GM12878 (cell line): ENCODE results near the gene UAP1L1. TPM values are rescaled to one million over a fixed set of nuclear protein-coding genes. Genes with fewer than 3 reads are reported as not detected.

Source experiments
- ATAC-seq: fragments of 200-7000 bp; cut with Tn5 transposase; 3 replicates; pipeline ENCODE4 v1.9.1; 2020; ENCODE audit warnings: mild to moderate bottlenecking, moderate library complexity
- BruUV-seq: library from RNA; stranded (reverse); fragments of 400-500 nt; replicated peaks from 2 replicates; lab custom pipeline; 2021; lab: Mats Ljungman, UMichigan
- CTCF ChIA-PET: fragments of 300-600 bp; sonication (Branson Sonifier 250); formaldehyde crosslinking; extraction: SDS; loops from one replicate; lab custom pipeline; 2021; ENCODE audit warnings: inconsistent platforms; lab: Yijun Ruan, JAX
- POLR2A ChIA-PET: fragments of 350-600 bp; formaldehyde crosslinking; extraction: SDS; loops from one replicate; lab custom pipeline; 2021; ENCODE audit warnings: inconsistent platforms; lab: Charles Lee
- RAD21 ChIA-PET: fragments of 300-600 bp; sonication (Branson Sonifier 250); formaldehyde crosslinking; loops from one replicate; lab custom pipeline; 2023; ENCODE audit warnings: antibody characterized with exemption; ENCODE audit not compliant: unreplicated experiment; lab: Charles Lee
- SMC1A ChIA-PET: fragments of 300-600 bp; sonication (Branson Sonifier 250); formaldehyde crosslinking; loops from one replicate; lab custom pipeline; 2023; ENCODE audit not compliant: unreplicated experiment, uncharacterized antibody; lab: Charles Lee
- DNase-seq: peaks from one replicate; pipeline ENCODE4 v3.0.0-alpha.2; 2011; ENCODE audit warnings: low read depth, low spot score
- FAIRE-seq: peaks from 3 replicates; lab custom pipeline; 2011; peaks lifted over from hg19 to GRCh38; lab: Jason Lieb, UNC
- H2AFZ ChIP-seq: 2 replicates; pipeline ENCODE4 v1.6.0; 2011; ENCODE audit warnings: low read depth, low read length, control low read depth; ENCODE audit not compliant: control insufficient read depth
- H3K27ac ChIP-seq: 2 replicates; pipeline ENCODE4 v1.5.1; 2011; ENCODE audit warnings: control low read depth; ENCODE audit not compliant: control insufficient read depth, insufficient read depth
- H3K27me3 ChIP-seq, 2 experiments: replicated peaks in 1 of 2; 2 replicates each; pipeline versions ENCODE4 v1.6.0 to v1.6.1; 2011; ENCODE audit warnings: low read length in 1 of 2; ENCODE audit not compliant: control insufficient read depth in 2 of 2, insufficient read depth in 2 of 2
- H3K36me3 ChIP-seq, 2 experiments: 2 replicates each; pipeline ENCODE4 v1.5.1; 2011; ENCODE audit warnings: low read length in 1 of 2; ENCODE audit not compliant: control insufficient read depth in 2 of 2, insufficient read depth in 2 of 2
- H3K4me1 ChIP-seq: 2 replicates; pipeline ENCODE4 v1.6.1; 2011; ENCODE audit warnings: mild to moderate bottlenecking, low read length, moderate library complexity, mixed read lengths; ENCODE audit not compliant: control insufficient read depth, insufficient read depth
- H3K4me2 ChIP-seq: 2 replicates; pipeline ENCODE4 v1.6.0; 2011; ENCODE audit warnings: control low read depth; ENCODE audit not compliant: control insufficient read depth, insufficient read depth
- H3K4me3 ChIP-seq: fragments of 200-600 bp; sonication (generic); 2 replicates; pipeline ENCODE4 v1.5.1; 2016
- H3K79me2 ChIP-seq: 2 replicates; pipeline ENCODE4 v1.6.0; 2011; ENCODE audit warnings: low read length; ENCODE audit not compliant: control insufficient read depth, insufficient read depth
- H3K9ac ChIP-seq: 2 replicates; pipeline ENCODE4 v1.8.0; 2011; ENCODE audit warnings: low read length, control low read depth, mixed read lengths; ENCODE audit not compliant: control insufficient read depth, insufficient read depth
- H3K9me3 ChIP-seq: replicated peaks from 3 replicates; pipeline ENCODE4 v1.5.1; 2011; ENCODE audit warnings: mild to moderate bottlenecking, low read length; ENCODE audit not compliant: control insufficient read depth, insufficient read depth
- H4K20me1 ChIP-seq: 2 replicates; pipeline ENCODE4 v1.6.0; 2011; ENCODE audit not compliant: control insufficient read depth, insufficient read depth
- ASH2L ChIP-seq: fragments of 300-600, 200-600 bp; sonication (generic); IDR thresholded peaks from 2 replicates; pipeline ENCODE4 v1.6.1; 2017; ENCODE audit warnings: low read depth, mild to moderate bottlenecking, borderline replicate concordance
- BCL11A ChIP-seq: IDR thresholded peaks from 2 replicates; pipeline ENCODE4 v1.6.1; 2011; ENCODE audit warnings: low read depth, low read length
- CHD2 ChIP-seq: IDR thresholded peaks from 2 replicates; pipeline ENCODE4 v1.6.1; 2011; ENCODE audit warnings: low read depth, low read length, improper control_type of control experiment, borderline replicate concordance
- CREM ChIP-seq: IDR thresholded peaks from 2 replicates; pipeline ENCODE4 v1.6.1; 2014; ENCODE audit warnings: antibody characterized with exemption, low read depth
- FOS ChIP-seq: IDR thresholded peaks from 3 replicates; pipeline ENCODE4 v1.6.1; 2011; ENCODE audit warnings: borderline replicate concordance; ENCODE audit not compliant: insufficient read length; ENCODE audit errors: extremely low read depth
- FOXM1 ChIP-seq: IDR thresholded peaks from 2 replicates; pipeline ENCODE4 v1.6.1; 2012; ENCODE audit warnings: low read depth, mild to moderate bottlenecking, inconsistent platforms, low read length, moderate library complexity
- GABPA ChIP-seq: IDR thresholded peaks from 2 replicates; pipeline ENCODE4 v1.6.1; 2014; ENCODE audit warnings: antibody characterized with exemption, low read depth, mild to moderate bottlenecking, inconsistent platforms
- IRF5 ChIP-seq: fragments of 450-650 bp; IDR thresholded peaks from 2 replicates; pipeline ENCODE4 v1.6.1; 2017; ENCODE audit warnings: borderline replicate concordance
- KDM1A ChIP-seq: fragments of 200-600 bp; sonication (generic); IDR thresholded peaks from 2 replicates; pipeline ENCODE4 v1.6.1; 2016; ENCODE audit warnings: borderline replicate concordance
- MEF2A ChIP-seq: IDR thresholded peaks from 2 replicates; pipeline ENCODE4 v1.6.1; 2011; ENCODE audit warnings: low read depth, mild to moderate bottlenecking, low read length, moderate library complexity; ENCODE audit not compliant: insufficient read depth
- NFIC ChIP-seq: IDR thresholded peaks from 2 replicates; pipeline ENCODE4 v1.6.1; 2012; ENCODE audit warnings: low read depth, mild to moderate bottlenecking, inconsistent platforms, low read length, moderate library complexity
- NR2C2 ChIP-seq: IDR thresholded peaks from 2 replicates; pipeline ENCODE4 v1.6.1; 2011; ENCODE audit warnings: borderline replicate concordance, low read depth; ENCODE audit not compliant: control insufficient read depth, insufficient read length
- TCF12 ChIP-seq: IDR thresholded peaks from 2 replicates; pipeline ENCODE4 v1.6.1; 2011; ENCODE audit warnings: low read depth, mild to moderate bottlenecking, low read length
- WRNIP1 ChIP-seq: IDR thresholded peaks from 2 replicates; pipeline ENCODE4 v1.6.1; 2011; ENCODE audit warnings: low read depth, low read length, improper control_type of control experiment, borderline replicate concordance
- WGBS: methylation state at CpG from one replicate; pipeline ENCODE4 v1.1.6; 2016; ENCODE audit warnings: low lambda C conversion rate; ENCODE audit not compliant: insufficient replicate concordance, insufficient coverage; ENCODE audit errors: missing lambda C conversion rate; 5-methylcytosine and 5-hydroxymethylcytosine counted together
- in situ Hi-C: fragments of 300-500 bp; cut with MboI; formaldehyde crosslinking; loops from 9 replicates; pipeline ENCODE4 v1.14.3; 2018; ENCODE audit warnings: mixed read lengths
- intact Hi-C: fragments of 100-400 bp; cut with micrococcal nuclease; formaldehyde crosslinking; loops from one replicate; pipeline ENCODE4 v1.14.2; 2022; ENCODE audit not compliant: unreplicated experiment
- polyA plus RNA-seq, 11 experiments: library from polyadenylated mRNA; depleted of rRNA in 4 of 11; unstranded in 6 of 11; stranded (reverse) in 5 of 11; fragments of >200 nt; fragmentation: Nextera tagmentation in 4 of 11; fragmentation: Illumina TruSeq in 1 of 11; extraction: Ambion mirVana in 4 of 11; extraction: Trizol in 1 of 11; gene quantifications; 1 replicate in 1 of 11; 2 replicates in 10 of 11; pipeline versions ENCODE4 v1.2.1 to v1.2.3, GENCODE V29; 2011 to 2016; ENCODE audit warnings: inconsistent platforms in 2 of 11, missing spikeins in 2 of 11, low read depth in 1 of 11
- total RNA-seq, 4 experiments: library from RNA; depleted of rRNA in 3 of 4; stranded (reverse); fragments of >200 nt in 3 of 4; fragmentation: Illumina TruSeq in 1 of 4; extraction: Trizol in 1 of 4; gene quantifications; 2 replicates each; pipeline versions ENCODE4 v1.2.1 to v1.2.3, GENCODE V29; 2013 to 2021
- TF ChIP-seq, protein P1 (sequence below): fragments of 150-350 bp; IDR thresholded peaks from 2 replicates; pipeline ENCODE4 v1.6.1; 2014; ENCODE audit warnings: mild to moderate bottlenecking, low read depth, low read length
- TF ChIP-seq, protein P2 (sequence below): IDR thresholded peaks from 2 replicates; pipeline ENCODE4 v1.6.1; 2011; ENCODE audit warnings: borderline replicate concordance, low read depth, mild to moderate bottlenecking, moderate library complexity, low read length; ENCODE audit not compliant: insufficient read depth, poor library complexity, severe bottlenecking
- TF ChIP-seq, protein P3 (sequence below): fragments of 450-650 bp; IDR thresholded peaks from 2 replicates; pipeline ENCODE4 v1.6.1; 2017; ENCODE audit warnings: mild to moderate bottlenecking

The UAP1L1 gene
- total and polyA plus RNA-seq, 10 of the 15 experiments (the other 5 are each of a cell fraction or from before 2014, with no cell fraction given): 0.29 to 15.7 (median 5.8) TPM

DNA sequence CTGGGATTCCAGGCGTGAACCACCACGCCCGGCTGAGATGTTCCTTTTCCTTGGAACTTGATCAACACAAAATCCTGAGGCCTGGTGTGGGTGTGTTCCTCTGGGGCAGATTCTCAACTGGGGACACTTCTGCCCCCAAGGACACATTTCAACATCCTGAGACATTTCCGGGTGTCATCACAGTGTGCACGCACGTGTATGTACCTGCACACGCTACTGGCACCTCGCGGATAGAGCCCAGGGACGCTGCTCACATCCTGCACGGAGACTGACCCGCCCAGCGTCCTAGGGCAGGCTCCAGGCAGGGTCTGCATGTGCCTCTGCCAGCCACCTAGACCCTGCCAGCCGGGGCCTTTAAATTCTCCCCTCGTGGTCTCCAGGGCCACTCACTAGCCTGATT is 14.9 kb upstream of the UAP1L1 start:
- no peak overlapping the region for H3K4me3 ChIP-seq
- H3K9me3 ChIP-seq: no peaks in the 10 kb centered on the region
- no peak overlapping the region for H3K27ac ChIP-seq
- H3K4me1 ChIP-seq: no peaks in the 10 kb centered on the region
- no peak overlapping the region for H3K9ac ChIP-seq
- no peak overlapping the region for H2AFZ ChIP-seq
- in situ Hi-C loops: no loop called here
- no peak for FAIRE-seq
- DNase-seq: no peak
- no peaks in the 10 kb centered on the region for H4K20me1 ChIP-seq
- ChIA-PET POLR2A (no interaction called here), SMC1A (no interaction called here)
- H3K36me3 ChIP-seq: no peaks in the 10 kb centered on the region; a peak in 2 of 4 replicates
- TF ChIP-seq TCF12: no peak
- TF ChIP-seq, protein P1, sequence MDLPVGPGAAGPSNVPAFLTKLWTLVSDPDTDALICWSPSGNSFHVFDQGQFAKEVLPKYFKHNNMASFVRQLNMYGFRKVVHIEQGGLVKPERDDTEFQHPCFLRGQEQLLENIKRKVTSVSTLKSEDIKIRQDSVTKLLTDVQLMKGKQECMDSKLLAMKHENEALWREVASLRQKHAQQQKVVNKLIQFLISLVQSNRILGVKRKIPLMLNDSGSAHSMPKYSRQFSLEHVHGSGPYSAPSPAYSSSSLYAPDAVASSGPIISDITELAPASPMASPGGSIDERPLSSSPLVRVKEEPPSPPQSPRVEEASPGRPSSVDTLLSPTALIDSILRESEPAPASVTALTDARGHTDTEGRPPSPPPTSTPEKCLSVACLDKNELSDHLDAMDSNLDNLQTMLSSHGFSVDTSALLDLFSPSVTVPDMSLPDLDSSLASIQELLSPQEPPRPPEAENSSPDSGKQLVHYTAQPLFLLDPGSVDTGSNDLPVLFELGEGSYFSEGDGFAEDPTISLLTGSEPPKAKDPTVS: no peak
- no peak for TF ChIP-seq CREM
- no peak for TF ChIP-seq FOS
- no peak for TF ChIP-seq WRNIP1
- no peak for TF ChIP-seq GABPA
- TF ChIP-seq, protein P2, sequence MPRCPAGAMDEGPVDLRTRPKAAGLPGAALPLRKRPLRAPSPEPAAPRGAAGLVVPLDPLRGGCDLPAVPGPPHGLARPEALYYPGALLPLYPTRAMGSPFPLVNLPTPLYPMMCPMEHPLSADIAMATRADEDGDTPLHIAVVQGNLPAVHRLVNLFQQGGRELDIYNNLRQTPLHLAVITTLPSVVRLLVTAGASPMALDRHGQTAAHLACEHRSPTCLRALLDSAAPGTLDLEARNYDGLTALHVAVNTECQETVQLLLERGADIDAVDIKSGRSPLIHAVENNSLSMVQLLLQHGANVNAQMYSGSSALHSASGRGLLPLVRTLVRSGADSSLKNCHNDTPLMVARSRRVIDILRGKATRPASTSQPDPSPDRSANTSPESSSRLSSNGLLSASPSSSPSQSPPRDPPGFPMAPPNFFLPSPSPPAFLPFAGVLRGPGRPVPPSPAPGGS: no peak
- TF ChIP-seq BCL11A: no peak
- no peak for TF ChIP-seq NFIC
- no peak for TF ChIP-seq ASH2L
- TF ChIP-seq KDM1A: no peak
- no peak for TF ChIP-seq IRF5
- no peak for TF ChIP-seq NR2C2
- no peak for TF ChIP-seq CHD2
- no peak for TF ChIP-seq MEF2A
- no peak for TF ChIP-seq FOXM1
- TF ChIP-seq, protein P3, sequence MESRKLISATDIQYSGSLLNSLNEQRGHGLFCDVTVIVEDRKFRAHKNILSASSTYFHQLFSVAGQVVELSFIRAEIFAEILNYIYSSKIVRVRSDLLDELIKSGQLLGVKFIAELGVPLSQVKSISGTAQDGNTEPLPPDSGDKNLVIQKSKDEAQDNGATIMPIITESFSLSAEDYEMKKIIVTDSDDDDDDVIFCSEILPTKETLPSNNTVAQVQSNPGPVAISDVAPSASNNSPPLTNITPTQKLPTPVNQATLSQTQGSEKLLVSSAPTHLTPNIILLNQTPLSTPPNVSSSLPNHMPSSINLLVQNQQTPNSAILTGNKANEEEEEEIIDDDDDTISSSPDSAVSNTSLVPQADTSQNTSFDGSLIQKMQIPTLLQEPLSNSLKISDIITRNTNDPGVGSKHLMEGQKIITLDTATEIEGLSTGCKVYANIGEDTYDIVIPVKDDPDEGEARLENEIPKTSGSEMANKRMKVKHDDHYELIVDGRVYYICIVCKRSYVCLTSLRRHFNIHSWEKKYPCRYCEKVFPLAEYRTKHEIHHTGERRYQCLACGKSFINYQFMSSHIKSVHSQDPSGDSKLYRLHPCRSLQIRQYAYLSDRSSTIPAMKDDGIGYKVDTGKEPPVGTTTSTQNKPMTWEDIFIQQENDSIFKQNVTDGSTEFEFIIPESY: no peak
- TF ChIP-seq, all 136 proteins: peak for 0
- intact Hi-C loops: no loop called here
- CTCF ChIA-PET: interaction anchor here (6.4 kb wide), 1 partner anchor 14 kb away, joined by 81 read pairs; the partner anchor contains the start of gene NPDC1
- ATAC-seq: no peak
- WGBS: 67% methylated on average over 15 of the region's 15 CpGs
- H3K27me3 ChIP-seq: no peaks in the 10 kb centered on the region
- H3K79me2 ChIP-seq: no peaks in the 10 kb centered on the region
- no peak overlapping the region for H3K4me2 ChIP-seq
- RAD21 ChIA-PET: interaction anchor here (3.1 kb wide), 1 partner anchor 16 kb away, joined by 18 read pairs; the partner anchor contains the start of gene NPDC1
- TSS peak; percentile 75 for BruUV-seq
